GM21360 (cell line): Measurements from ENCODE around the gene TNKS1BP1.
"Not testable (repeated sequence)": the region's sequence is repeated elsewhere in the genome, so short reads cannot be mapped to it uniquely, and the experiment has no call there.

Source experiments
- ATAC-seq: cut with Tn5 transposase; IDR thresholded peaks from one replicate; pipeline ENCODE4 v1.9.1; 2021; ENCODE audit warnings: mild to moderate bottlenecking, moderate library complexity; ENCODE audit not compliant: unreplicated experiment

The TNKS1BP1 gene

DNA sequence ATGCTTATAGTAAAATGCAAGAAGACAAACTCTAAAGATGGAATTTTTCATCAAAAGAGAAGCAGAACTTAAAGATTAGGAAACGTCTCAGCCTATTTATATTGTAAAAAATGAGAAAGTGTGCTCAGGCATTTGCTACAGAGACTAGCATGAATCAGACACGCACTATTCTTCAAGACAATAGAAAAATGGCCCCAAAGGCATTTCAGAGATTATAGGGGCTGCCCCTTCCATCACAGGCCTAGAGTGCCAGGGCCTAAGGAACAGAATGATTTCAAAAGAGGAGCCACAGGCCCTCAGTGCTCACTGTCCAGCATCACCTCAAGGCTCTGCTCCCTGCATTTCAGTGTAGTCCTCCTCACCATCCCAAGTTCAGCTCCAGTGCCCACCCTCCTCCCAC is 27.5 kb downstream of the TNKS1BP1 start:
- no peak for ATAC-seq

- not testable (repeated sequence) for ATAC-seq
Observed at GRCh38 chr11:57296205-57296604, 28.5 kb downstream of the TNKS1BP1 start.

DNA sequence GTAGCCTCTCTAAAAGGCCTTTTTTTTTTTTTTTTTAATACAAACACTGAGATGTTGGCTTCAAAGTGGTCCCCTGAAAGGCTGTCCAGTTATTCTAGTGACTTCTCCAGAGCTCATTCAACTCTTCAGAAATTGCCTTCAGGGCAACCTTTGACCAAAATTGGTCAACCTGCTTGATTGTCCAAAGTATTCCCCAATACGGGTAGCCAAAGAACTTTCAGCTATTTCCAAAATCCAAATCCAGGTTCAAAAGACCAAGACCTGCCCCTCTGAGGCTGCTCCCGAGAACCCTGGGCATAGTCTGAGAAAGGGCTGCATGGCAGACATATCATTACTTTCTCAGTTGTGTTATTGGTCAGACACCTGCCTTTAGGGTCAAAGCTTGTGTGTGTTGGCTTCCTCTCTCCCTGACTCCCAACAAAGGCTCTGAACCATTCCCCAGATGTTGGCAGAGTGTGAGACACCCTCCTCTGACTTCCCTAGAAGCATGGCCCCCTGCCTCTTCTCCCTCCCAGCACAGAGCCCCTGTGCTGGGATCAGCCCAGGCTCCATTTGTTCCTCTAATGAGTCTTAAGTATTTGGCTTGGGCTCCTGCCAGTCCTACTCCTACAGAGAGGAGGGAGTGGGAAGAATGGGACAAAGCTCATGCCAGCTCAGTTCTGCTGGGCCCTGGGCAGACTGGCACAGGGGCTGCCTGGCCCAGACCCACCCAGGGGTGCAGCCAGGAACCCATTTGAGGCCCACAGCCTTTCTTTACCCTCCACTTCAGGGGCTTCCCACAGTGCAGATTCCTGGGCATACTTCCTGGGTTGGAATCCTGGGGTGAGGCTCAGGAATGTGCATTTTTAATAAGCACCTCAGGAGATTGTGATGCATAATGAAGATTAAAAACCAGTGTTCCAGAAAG is 30.3 kb downstream of the TNKS1BP1 start:
- ATAC-seq = no peak

DNA sequence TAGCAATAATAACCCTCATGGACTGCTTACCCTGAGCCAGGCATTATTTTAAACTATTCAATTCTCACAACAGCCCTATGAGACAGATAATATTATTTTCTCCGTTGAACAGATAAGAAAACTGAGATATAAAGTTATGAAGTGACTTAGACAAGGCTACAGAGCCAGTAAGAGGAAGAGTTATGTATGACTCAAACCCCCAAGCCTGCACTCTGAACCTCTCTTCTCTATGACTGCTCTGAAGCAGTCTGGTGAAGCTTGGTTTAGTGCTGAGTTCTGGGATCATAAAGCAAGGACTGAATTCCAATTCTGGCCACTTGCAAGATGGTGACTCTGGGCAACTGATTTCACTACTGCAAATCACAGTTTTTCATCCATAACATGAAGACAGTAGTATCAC is 34.5 kb downstream of the TNKS1BP1 start:
- ATAC-seq = no peak

DNA sequence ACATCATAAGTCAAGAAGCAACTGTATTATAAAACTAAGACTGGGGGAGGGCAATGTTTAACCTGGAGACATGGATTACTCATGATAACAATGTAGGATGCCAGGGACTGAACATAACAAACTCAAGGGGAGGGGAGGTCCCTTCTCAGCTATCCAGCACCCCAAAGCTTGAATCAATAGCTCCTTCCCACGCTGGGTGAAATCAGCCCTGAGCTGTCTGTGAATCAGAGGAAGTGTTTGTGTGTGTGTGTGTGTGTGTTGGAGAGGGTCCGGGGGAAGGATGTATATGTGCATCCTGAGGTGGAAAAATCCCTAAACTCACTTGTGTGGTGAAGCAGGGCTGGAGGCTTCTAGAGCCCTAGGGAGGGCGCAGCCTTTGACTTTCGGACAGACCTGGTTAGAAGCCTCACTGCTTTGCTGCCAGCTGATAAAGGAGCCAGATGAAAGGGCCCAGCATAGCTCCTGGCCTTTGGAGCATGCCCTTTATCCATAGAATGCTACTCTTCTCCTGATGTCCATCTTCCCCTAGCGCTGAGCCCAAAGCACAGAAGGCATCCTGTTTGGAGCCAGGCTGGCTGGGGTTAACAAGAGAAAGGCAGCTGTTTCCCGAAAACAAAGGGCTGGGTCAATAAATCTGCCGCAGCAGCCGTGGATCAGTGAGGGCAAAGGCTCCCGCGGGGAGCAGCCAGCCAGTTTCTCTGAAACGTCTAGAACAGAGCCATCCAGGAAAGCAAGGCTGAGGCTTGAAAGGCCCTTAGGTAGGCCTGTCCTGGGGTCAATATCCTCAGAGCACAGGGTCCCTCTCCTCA is 35.8 kb downstream of the TNKS1BP1 start:
- ATAC-seq = no peak

DNA sequence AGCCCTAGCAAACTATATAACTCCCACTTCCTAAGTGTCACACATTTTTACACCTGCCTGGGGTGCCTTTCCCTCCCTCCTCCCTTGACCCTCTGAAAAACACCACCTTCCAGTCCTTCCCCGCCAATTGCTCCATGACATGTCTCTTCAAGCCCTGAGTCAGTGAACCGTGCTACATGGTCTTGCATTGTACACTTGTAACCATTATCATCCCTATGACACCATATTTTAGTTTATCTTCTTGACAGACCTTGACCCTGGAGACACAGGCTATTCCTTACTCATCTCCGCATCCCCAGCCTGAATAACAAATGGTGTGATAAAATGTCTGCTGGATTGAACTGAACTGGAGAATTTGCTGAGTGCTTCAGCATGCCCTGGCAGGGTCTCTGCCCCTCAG is 36.9 kb downstream of the TNKS1BP1 start:
- no peak for ATAC-seq

- no peak for ATAC-seq
Observed at GRCh38 chr11:57283231-57283990, 41.3 kb downstream of the TNKS1BP1 start.

DNA sequence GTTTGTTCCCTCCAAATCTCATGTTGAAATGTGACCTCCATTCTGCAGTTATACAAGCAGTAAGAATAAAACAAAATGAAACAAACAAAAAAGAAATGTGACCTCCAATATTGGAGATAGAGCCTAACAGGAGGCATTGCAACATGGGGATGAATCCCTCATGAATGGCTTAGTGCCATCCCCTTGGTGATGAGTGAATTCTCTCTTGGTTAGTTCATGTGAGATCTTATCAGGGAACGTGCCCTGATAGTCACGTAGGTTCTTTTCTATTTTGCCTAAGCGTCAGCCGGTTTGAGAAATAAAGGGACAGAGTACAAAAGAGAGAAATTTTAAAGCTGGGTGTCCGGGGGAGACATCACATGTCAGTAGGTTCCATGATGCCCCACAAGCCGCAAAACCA is 43.2 kb downstream of the TNKS1BP1 start:
- ATAC-seq = not testable (repeated sequence)

GRCh38 chr11:57279116-57279515 is 45.6 kb downstream of the TNKS1BP1 start:
- no peak for ATAC-seq

DNA sequence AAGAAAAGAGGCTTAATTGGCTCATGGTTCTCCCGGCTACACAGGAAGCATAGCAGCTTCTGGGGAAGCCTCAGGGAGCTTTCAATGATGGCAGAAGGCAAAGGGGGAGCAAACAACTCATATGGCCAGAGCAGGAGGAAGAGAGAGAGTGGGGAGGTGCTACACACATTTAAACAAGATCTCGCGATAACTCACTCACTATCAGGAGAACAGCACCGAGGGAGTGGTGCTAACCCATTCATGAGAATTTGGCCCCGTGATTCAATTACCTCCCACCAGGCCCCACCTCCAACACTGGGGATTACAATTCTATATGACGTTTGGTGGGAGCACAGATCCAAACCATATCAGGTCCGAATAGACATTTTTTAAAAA is 46.0 kb downstream of the TNKS1BP1 start:
- no peak for ATAC-seq

DNA sequence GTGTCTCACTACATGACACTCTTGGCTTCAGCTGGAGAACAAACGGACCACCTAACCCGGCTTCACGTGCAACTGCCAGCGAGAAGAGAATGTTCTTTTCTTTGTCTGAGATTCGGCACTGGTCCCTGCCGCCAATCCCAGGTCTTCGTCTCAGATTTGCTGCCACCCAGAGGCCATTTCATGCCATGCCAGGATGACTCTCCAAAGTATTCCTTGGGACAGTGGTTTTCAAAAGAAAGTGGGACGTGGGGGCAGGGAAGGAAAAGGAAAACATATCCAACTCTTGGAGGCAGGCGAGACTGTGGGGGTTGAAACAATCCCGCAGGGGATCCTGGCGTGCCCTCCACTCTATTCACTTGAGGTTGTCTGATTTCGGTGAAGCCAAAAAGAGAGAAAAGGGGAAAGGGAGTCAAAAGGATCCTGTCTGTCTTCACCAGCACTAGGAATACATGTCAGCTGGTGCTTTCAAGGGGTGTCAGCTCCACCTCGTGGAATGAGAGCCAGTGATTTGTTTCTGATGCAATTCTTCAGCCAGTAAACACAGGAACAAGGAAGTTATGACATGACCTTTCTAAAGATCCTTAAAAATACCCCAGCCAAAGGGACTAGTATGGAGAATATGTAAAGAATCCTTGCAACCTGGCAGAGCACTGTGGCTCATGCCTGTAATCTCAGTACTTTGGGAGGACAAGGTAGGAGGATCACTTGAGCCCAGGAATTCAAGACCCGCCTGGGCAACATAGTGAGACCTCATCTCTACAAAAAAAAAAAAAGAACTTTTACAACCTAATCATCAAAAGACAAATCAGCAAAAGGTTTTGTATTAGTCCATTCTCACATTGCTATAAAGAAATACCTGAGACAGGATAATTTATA is 46.7 kb downstream of the TNKS1BP1 start:
- ATAC-seq = peak; percentile 71

- no peak for ATAC-seq
Observed at GRCh38 chr11:57276971-57277675, 47.6 kb downstream of the TNKS1BP1 start.

DNA sequence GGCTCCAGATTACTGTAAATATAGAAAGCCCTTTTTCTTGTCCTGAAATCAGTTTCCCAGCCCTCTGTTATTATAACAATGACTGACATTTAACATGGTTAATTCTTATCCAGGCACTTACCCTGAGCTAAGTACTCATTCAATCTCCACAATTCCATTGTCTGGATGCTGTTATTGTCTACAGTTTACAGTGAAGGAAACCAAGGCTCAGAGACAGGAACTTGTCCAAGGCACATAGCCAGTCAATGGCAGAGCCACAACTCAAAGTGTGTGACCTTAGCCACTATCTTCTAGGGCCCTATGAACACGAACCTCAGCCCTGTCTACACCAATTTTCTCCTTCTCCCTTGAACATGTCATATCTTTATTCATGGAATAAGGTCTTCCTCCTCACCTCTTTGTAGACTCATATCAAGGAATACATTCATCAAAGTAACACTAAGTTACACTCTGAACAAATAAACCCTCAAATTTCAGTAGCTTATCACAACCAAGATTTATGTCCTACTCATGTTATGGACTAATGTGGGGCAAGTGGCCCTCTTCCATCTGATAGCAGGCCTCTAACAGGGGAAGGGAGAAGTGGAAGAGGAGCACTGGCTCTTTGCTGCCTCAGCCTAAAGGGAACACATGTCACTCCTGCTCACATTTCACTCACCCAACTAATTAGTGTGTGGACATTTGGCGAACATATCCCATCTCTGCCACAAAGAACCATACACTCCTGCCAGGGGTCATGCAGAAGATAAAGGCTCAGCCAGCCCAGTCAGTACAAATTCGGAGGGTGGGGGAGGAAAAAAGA is 48.4 kb downstream of the TNKS1BP1 start:
- ATAC-seq = no peak

DNA sequence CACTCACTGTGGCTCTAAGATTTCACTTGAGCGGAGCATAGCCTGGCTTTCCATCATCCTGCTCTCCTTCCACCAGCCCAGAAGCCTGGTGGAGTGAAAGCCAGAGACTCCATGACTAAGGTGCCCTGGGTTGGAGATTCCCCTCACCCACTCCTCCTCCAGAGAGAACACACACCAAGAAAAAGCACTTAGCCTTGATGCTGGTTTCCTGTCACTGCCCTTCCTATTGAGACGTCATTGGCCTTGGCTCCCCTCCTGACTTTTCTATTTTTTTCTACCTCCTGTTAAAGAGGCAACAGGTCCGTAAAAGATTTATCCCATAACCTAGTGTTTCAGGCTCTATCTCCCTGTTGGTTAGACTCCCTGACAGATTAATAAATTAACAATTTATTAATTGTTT is 49.2 kb downstream of the TNKS1BP1 start:
- ATAC-seq = no peak

DNA sequence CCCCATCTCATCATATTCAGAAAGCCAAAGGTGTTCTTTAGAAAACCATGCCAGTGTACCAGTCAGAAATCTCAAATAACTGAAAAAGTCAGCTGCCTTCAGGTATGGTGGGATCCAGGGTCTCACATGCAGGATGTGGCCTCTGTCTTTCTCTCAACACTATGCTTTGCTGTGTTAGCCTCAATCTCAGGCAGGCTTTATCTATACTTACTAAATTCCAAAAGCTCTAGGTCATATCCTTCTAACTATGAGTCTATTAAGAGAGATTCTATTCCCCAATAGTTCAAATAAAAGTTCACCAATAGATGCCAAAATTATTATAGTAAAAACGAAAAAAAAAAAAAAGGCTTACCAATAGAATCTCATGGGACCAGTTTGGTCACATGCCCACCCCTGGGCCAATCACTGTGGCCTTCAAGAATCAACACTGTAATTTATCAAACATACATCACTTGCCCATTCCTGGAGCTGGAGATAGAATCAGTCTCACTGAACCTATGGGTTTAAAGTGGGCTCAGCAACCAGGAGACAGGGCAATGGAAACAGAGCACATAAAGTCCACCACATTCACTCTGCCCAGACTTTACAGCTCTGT is 49.8 kb downstream of the TNKS1BP1 start:
- ATAC-seq = no peak

GRCh38 chr11:57273448-57274058 is 51.2 kb downstream of the TNKS1BP1 start:
- ATAC-seq = no peak

DNA sequence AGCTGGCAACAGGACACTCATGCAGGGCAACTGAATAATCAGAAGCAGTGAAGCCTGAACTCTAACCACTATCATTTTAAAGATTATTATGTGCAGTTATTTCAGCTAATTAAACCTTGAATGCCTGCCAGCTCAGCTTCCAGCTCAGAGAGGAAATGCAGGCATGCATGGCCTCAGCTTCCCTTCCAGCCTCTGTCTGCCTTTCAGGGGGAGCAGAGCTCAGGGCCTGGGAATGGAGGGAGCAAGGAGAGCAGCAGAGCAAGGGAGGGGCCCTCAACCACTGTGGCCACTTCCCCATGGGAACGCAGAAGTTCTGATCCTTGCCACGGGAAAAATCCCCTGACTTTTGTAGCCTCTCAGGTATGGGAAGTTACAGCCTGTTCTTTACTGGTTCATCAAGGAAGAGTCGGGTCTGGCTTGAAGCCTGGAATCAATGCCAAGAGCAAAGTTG is 55.2 kb downstream of the TNKS1BP1 start:
- no peak for ATAC-seq

GRCh38 chr11:57266157-57266556 is 58.6 kb downstream of the TNKS1BP1 start:
- ATAC-seq = no peak
